HepG2 (cell line): ENCODE measurements around the gene CLEC16A. TPM values are rescaled to one million over a fixed set of nuclear protein-coding genes. Genes with fewer than 3 reads are reported as not detected.

Experiments
- BRD4 ChIP-seq: sonication (generic); formaldehyde crosslinking; IDR thresholded peaks from 2 replicates; pipeline ENCODE4 v1.4.0; 2020; ENCODE audit warnings: missing genetic modification reagents
- CBX2 ChIP-seq, 2 experiments: fragments of 200-600 bp in 1 of 2; sonication (generic); formaldehyde crosslinking in 1 of 2; IDR thresholded peaks; 2 replicates each; pipeline versions ENCODE4 v1.7.0 to v1.8.1; 2018 to 2022; ENCODE audit warnings: low read depth in 2 of 2, low read length in 1 of 2, mild to moderate bottlenecking in 1 of 2, missing genetic modification reagents in 1 of 2
- CC2D1A ChIP-seq: sonication (generic); formaldehyde crosslinking; IDR thresholded peaks from 2 replicates; pipeline ENCODE4 v1.8.1; 2023; ENCODE audit warnings: mild to moderate bottlenecking, missing genetic modification reagents
- GFI1 ChIP-seq: sonication (generic); formaldehyde crosslinking; IDR thresholded peaks from 2 replicates; pipeline ENCODE4 v1.5.0; 2020; ENCODE audit warnings: missing genetic modification reagents, mild to moderate bottlenecking, borderline replicate concordance
- HNF4G ChIP-seq, 2 experiments: sonication (generic) in 1 of 2; formaldehyde crosslinking in 1 of 2; IDR thresholded peaks; 2 replicates each; pipeline versions ENCODE4 v1.4.0 to v1.6.1; 2011 to 2020; ENCODE audit warnings: borderline replicate concordance in 2 of 2, low read depth in 2 of 2, mild to moderate bottlenecking in 2 of 2, low read length in 1 of 2, missing genetic modification reagents in 1 of 2, moderate library complexity in 1 of 2
- ISX ChIP-seq: sonication (generic); formaldehyde crosslinking; conservative IDR thresholded peaks from 2 replicates; pipeline ENCODE4 v1.5.0; 2020; ENCODE audit warnings: missing genetic modification reagents
- LCORL ChIP-seq, 2 experiments: fragments of 450-650 bp in 1 of 2; sonication (generic) in 1 of 2; formaldehyde crosslinking in 1 of 2; IDR thresholded peaks; 2 replicates each; pipeline versions ENCODE4 v1.5.0 to v1.6.1; 2017 to 2020; ENCODE audit warnings: antibody characterized with exemption in 1 of 2, missing genetic modification reagents in 1 of 2
- MIER2 ChIP-seq: IDR thresholded peaks from 2 replicates; pipeline ENCODE4 v1.6.1; 2016; ENCODE audit warnings: missing biosample characterization, missing genetic modification reagents
- MYNN ChIP-seq: sonication (generic); formaldehyde crosslinking; IDR thresholded peaks from 2 replicates; pipeline ENCODE4 v1.4.0; 2020; ENCODE audit warnings: mild to moderate bottlenecking, low read depth, missing genetic modification reagents
- PHB2 ChIP-seq: fragments of 450-650 bp; IDR thresholded peaks from 2 replicates; pipeline ENCODE4 v1.6.1; 2018; ENCODE audit not compliant: partially characterized antibody
- POGZ ChIP-seq: sonication (generic); formaldehyde crosslinking; IDR thresholded peaks from 2 replicates; pipeline ENCODE4 v1.4.0; 2020; ENCODE audit warnings: mild to moderate bottlenecking, missing genetic modification reagents
- RARG ChIP-seq: sonication (generic); formaldehyde crosslinking; IDR thresholded peaks from 2 replicates; pipeline ENCODE4 v1.4.0; 2020; ENCODE audit warnings: low read depth, mild to moderate bottlenecking, missing genetic modification reagents
- SETDB1 ChIP-seq: sonication (generic); formaldehyde crosslinking; IDR thresholded peaks from 2 replicates; pipeline ENCODE4 v1.5.1; 2020; ENCODE audit warnings: missing genetic modification reagents, mild to moderate bottlenecking, borderline replicate concordance
- TOPORS ChIP-seq: sonication (generic); formaldehyde crosslinking; IDR thresholded peaks from 2 replicates; pipeline ENCODE4 v1.8.0; 2023; ENCODE audit warnings: mild to moderate bottlenecking, missing genetic modification reagents
- ZNF234 ChIP-seq: sonication (generic); formaldehyde crosslinking; conservative IDR thresholded peaks from 2 replicates; pipeline ENCODE4 v1.5.1; 2020; ENCODE audit warnings: mild to moderate bottlenecking, missing genetic modification reagents
- ZNF251 ChIP-seq: sonication (generic); formaldehyde crosslinking; IDR thresholded peaks from 2 replicates; pipeline ENCODE4 v1.9.0; 2021; ENCODE audit warnings: mild to moderate bottlenecking, missing genetic modification reagents
- ZNF256 ChIP-seq: sonication (generic); formaldehyde crosslinking; conservative IDR thresholded peaks from 2 replicates; pipeline ENCODE4 v1.4.0; 2020; ENCODE audit warnings: missing genetic modification reagents
- ZNF772 ChIP-seq: sonication (generic); formaldehyde crosslinking; IDR thresholded peaks from 2 replicates; pipeline ENCODE4 v1.5.0; 2020; ENCODE audit warnings: mild to moderate bottlenecking, missing genetic modification reagents
- ZNF792 ChIP-seq: IDR thresholded peaks from 2 replicates; pipeline ENCODE4 v1.6.1; 2016
- ZZZ3 ChIP-seq: sonication (generic); formaldehyde crosslinking; IDR thresholded peaks from 2 replicates; pipeline ENCODE4 v1.4.0; 2020; ENCODE audit warnings: missing genetic modification reagents, mild to moderate bottlenecking, borderline replicate concordance
- polyA plus RNA-seq, 8 experiments: library from polyadenylated mRNA; depleted of rRNA in 3 of 8; stranded (reverse) in 7 of 8; unstranded in 1 of 8; fragments of >200 nt; fragmentation: Illumina TruSeq in 4 of 8; extraction: Trizol in 4 of 8; gene quantifications; 2 replicates each; pipeline versions ENCODE4 v1.2.1 to v1.2.3, GENCODE V29; 2011 to 2016; ENCODE audit warnings: low read depth in 4 of 8, missing spikeins in 1 of 8, mixed read lengths in 1 of 8; ENCODE audit not compliant: insufficient read depth in 1 of 8
- total RNA-seq, 5 experiments: library from RNA; depleted of rRNA; stranded (reverse); fragments of >200 nt; fragmentation: Illumina TruSeq; extraction: Trizol; gene quantifications; 2 replicates each; pipeline ENCODE4 v1.2.3, GENCODE V29; 2016; ENCODE audit warnings: low read depth in 1 of 5
- TF ChIP-seq, protein P1 (sequence below): sonication (generic); formaldehyde crosslinking; IDR thresholded peaks from 2 replicates; pipeline ENCODE4 v1.8.1; 2023; ENCODE audit warnings: mild to moderate bottlenecking, moderate library complexity, missing genetic modification reagents
- TF ChIP-seq, protein P2 (sequence below): sonication (generic); formaldehyde crosslinking; IDR thresholded peaks from 2 replicates; pipeline ENCODE4 v1.5.0; 2020; ENCODE audit warnings: missing genetic modification reagents
- TF ChIP-seq, protein P3 (sequence below): sonication (generic); formaldehyde crosslinking; IDR thresholded peaks from 2 replicates; pipeline ENCODE4 v1.5.0; 2020; ENCODE audit warnings: mild to moderate bottlenecking, missing genetic modification reagents
- TF ChIP-seq, protein P4 (sequence below): sonication (generic); formaldehyde crosslinking; IDR thresholded peaks from 2 replicates; pipeline ENCODE4 v1.4.0; 2020; ENCODE audit warnings: missing genetic modification reagents

The CLEC16A gene
- total and polyA plus RNA-seq, 2 of the 13 experiments (the other 11 are each of a cell fraction or from before 2014, with no cell fraction given), result 8.5 to 10.3 TPM

DNA sequence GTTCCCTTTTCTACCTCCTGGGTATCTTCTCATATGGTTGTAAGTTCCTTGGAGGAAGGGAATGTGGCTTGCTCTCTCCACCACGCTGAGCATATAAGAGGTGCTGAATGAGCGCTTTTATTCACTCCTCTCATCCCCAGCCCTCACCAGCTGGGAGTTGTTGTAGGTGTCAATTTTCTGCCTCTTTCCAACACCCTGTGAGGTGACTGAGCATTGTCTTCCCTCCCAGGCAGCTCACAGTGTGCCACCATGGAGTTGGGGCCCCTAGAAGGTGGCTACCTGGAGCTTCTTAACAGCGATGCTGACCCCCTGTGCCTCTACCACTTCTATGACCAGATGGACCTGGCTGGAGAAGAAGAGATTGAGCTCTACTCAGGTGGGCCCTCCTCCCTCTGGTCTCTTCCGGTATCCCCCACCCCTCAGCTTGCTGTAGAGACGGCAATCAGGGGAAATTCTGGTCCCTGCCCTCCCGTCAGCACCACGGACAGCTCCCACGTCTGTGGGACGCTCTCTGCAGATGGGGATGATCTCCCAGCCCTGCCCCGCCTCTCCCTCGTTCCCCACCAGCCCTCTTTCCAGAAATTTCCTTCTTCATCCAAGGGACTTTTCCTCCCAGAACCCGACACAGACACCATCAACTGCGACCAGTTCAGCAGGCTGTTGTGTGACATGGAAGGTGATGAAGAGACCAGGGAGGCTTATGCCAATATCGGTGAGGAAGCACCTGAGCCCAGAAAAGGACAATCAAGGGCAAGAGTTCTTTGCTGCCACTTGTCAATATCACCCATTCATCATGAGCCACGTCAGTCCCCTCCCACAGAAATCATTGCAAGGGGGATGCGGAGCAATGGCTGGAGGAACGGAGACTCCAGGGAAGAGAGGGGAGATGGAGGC is 49.1 kb upstream of the CLEC16A start (continued):
- TF ChIP-seq, protein P1, sequence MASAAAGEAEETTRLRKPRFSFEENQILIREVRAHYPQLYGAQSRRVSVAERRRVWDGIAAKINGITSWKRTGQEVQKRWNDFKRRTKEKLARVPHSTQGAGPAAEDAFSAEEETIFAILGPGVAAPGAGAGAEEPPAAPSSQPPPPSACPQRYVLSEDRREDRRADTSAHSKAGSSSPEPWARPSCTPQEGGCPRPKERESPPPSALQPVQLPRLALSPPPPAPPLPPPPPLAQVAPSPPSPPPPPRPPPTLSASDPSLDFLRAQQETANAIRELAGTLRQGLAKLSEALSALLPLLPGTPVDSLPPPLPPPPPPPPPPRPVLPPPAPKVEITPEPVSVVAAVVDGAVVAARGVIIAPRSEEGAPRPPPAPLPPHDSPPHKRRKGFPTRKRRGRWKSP, result peak; percentile 59; the same call in 1 of the 2 replicates
- TF ChIP-seq MYNN (CRISPR knock-in tag) (peak; percentile 91; the same call in 1 of the 2 replicates), ZNF792 (CRISPR knock-in tag) (peak; percentile 97), BRD4 (CRISPR knock-in tag) (no peak), RARG (CRISPR knock-in tag) (no peak), LCORL (IDR thresholded peaks at IDR 0.05) (no peak), LCORL (CRISPR knock-in tag; IDR thresholded peaks at IDR 0.05) (no peak), ZNF234 (no peak; the same call in 1 of the 2 replicates), ZNF251 (CRISPR knock-in tag) (0 out of 2 replicates have a peak, but pooled peaks have one; percentile 76), ZNF256 (peak; percentile 69; the same call in 1 of the 2 replicates), ZZZ3 (CRISPR knock-in tag) (no peak; the same call in 1 of the 2 replicates), ZNF772 (CRISPR knock-in tag) (peak; percentile 98), CBX2 (IDR thresholded peaks at IDR 0.05; ENCODE audit: low read depth, low read length) (no peak), CBX2 (CRISPR knock-in tag; IDR thresholded peaks at IDR 0.05; ENCODE audit: low read depth) (no peak), GFI1 (CRISPR knock-in tag) (0 out of 2 replicates have a peak, but pooled peaks have one; percentile 15), CC2D1A (CRISPR knock-in tag) (0 out of 2 replicates have a peak, but pooled peaks have one; percentile 66), ISX (CRISPR knock-in tag) (0 out of 2 replicates have a peak, but pooled peaks have one; percentile 83), MIER2 (CRISPR knock-in tag) (peak; percentile 99), HNF4G (IDR thresholded peaks at IDR 0.05; ENCODE audit: borderline replicate concordance, low read depth, low read length) (no peak), HNF4G (CRISPR knock-in tag; IDR thresholded peaks at IDR 0.05; ENCODE audit: borderline replicate concordance, low read depth) (0 out of 2 replicates have a peak, but pooled peaks have one; percentile 61), SETDB1 (no peak), POGZ (CRISPR knock-in tag) (no peak), PHB2 (no peak), TOPORS (peak; percentile 73; the same call in 1 of the 2 replicates)
- TF ChIP-seq, protein P2, sequence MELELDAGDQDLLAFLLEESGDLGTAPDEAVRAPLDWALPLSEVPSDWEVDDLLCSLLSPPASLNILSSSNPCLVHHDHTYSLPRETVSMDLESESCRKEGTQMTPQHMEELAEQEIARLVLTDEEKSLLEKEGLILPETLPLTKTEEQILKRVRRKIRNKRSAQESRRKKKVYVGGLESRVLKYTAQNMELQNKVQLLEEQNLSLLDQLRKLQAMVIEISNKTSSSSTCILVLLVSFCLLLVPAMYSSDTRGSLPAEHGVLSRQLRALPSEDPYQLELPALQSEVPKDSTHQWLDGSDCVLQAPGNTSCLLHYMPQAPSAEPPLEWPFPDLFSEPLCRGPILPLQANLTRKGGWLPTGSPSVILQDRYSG (CRISPR knock-in tag), result peak; percentile 54; the same call in 1 of the 2 replicates
- TF ChIP-seq, protein P3, sequence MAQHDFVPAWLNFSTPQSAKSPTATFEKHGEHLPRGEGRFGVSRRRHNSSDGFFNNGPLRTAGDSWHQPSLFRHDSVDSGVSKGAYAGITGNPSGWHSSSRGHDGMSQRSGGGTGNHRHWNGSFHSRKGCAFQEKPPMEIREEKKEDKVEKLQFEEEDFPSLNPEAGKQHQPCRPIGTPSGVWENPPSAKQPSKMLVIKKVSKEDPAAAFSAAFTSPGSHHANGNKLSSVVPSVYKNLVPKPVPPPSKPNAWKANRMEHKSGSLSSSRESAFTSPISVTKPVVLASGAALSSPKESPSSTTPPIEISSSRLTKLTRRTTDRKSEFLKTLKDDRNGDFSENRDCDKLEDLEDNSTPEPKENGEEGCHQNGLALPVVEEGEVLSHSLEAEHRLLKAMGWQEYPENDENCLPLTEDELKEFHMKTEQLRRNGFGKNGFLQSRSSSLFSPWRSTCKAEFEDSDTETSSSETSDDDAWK (CRISPR knock-in tag), result no peak
- TF ChIP-seq, protein P4, sequence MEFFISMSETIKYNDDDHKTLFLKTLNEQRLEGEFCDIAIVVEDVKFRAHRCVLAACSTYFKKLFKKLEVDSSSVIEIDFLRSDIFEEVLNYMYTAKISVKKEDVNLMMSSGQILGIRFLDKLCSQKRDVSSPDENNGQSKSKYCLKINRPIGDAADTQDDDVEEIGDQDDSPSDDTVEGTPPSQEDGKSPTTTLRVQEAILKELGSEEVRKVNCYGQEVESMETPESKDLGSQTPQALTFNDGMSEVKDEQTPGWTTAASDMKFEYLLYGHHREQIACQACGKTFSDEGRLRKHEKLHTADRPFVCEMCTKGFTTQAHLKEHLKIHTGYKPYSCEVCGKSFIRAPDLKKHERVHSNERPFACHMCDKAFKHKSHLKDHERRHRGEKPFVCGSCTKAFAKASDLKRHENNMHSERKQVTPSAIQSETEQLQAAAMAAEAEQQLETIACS, result no peak
